HG03432 (cell line): Measurements from ENCODE around the gene CFAP61.
A peak's percentile ranks its signal among the peaks of the same experiment; 100 is the strongest.
"Not testable (repeated sequence)": the region's sequence is repeated elsewhere in the genome, so short reads cannot be mapped to it uniquely, and the experiment has no call there.

Source experiments
- ATAC-seq: cut with Tn5 transposase; IDR thresholded peaks from one replicate; pipeline ENCODE4 v1.9.1; 2021; ENCODE audit warnings: mild to moderate bottlenecking, moderate library complexity; ENCODE audit not compliant: unreplicated experiment

CFAP61 gene

GRCh38 chr20:20226554-20226953 lies 174.2 kb downstream of the CFAP61 start:
- ATAC-seq: no peak

- ATAC-seq: no peak
Measured at GRCh38 chr20:20227013-20227571, 174.8 kb downstream of the CFAP61 start.

GRCh38 chr20:20228351-20228750 lies 176.0 kb downstream of the CFAP61 start:
- no peak for ATAC-seq

DNA sequence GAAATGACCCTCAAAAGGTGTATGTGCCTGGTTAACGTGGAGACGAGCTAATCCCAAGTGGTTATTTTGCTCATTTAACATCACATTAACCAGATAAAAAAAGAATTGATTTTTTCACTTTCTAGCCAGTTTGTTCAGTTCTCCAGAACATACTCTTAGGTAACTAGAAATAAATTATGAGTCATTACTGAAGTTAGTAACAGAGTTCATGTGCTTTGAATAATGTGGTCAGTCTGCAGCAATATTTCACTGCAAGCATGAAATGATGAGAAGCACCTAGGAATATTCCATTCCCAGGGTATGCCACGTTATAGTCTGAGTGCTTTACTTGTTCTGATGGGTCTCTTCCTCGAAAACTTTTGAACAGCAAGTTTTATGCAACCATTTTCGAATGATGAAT lies 177.3 kb downstream of the CFAP61 start:
- ATAC-seq: peak; percentile 75

GRCh38 chr20:20230741-20231140 lies 178.4 kb downstream of the CFAP61 start:
- no peak for ATAC-seq

GRCh38 chr20:20231528-20232298 lies 179.4 kb downstream of the CFAP61 start:
- ATAC-seq: no peak

GRCh38 chr20:20233041-20233514 lies 180.7 kb downstream of the CFAP61 start:
- no peak for ATAC-seq

DNA sequence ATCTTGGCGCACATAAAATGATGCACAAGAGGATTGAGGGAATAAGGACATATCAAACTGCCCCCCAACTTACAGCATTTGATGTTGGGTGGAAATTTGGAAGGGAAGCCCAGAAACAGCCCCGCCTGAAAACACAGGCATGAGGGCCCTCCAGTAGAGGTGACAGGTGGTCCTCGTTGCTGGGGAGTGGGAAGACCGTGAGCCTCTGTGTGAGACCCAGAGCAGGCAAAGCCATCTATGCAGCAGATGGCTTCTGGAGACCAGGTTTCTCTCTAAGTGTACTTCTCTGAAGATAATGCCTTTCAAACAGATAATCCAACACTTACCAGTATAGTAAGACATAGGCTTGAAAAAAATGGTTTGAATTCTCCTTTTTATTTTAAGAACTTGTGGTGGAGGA lies 183.3 kb downstream of the CFAP61 start:
- no peak for ATAC-seq

- ATAC-seq: peak; percentile 80
Measured at GRCh38 chr20:20237093-20237959, 185.0 kb downstream of the CFAP61 start.

DNA sequence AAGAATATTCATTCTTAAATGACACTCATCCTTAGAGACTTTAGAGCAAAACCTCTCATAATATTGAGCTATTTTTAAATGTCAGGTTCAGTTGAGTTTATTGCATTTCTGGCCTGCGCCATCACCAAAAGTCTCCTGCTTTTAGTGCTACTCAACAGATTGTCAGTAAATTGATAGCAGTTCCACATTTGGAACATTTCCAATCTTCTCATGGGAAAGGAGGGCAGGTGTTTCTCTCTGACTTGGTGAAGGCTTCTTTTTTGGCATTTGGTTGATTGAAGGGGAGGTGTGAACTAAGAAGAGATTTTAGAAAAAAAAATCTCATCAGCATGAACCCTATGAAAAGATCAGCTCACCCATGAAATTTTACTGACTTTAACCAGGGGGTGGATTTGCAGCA lies 189.6 kb downstream of the CFAP61 start:
- no peak for ATAC-seq

- ATAC-seq: not testable (repeated sequence)
Measured at GRCh38 chr20:20244384-20244783, 192.1 kb downstream of the CFAP61 start.

- ATAC-seq: no peak
Measured at GRCh38 chr20:20246996-20247633, 194.8 kb downstream of the CFAP61 start.

GRCh38 chr20:20248620-20249200 lies 196.4 kb downstream of the CFAP61 start:
- ATAC-seq: peak; percentile 80

DNA sequence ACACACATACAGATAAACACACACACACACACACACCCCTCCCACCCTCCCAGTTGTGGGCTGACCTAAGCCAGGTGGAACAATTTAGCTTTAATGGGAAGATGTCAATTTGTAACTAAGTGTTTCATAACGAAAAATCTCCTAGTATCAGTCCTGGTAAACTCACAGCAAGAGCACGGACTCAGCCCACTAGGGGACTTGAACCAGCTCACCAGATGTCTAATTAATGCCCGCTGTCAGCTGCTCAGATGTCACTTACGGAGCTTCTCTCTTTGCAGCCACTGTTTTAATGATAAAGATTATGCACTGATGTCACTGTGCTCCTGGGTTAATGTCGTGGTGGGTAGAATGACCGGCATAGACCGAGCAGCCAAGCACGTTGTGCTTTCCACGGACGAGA lies 199.0 kb downstream of the CFAP61 start:
- ATAC-seq: no peak

DNA sequence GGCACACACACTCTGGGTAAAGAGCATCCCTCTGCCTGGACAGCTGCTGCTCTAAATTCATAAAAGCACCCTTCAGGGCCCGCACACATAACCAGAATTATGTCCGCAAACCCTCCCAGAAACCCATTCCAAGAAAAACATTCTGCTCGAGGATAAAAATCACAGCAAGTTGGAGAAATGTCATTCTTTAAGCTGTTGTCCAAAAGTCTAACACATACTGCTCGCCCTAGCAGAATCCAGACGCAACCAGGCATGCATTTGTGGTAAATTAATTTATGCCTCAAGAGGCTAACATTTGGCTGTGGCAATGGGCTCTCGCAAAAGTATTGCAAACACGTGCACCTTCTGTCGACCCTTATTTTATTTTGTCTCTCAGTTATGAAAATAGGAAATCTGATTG lies 199.5 kb downstream of the CFAP61 start:
- ATAC-seq: no peak

DNA sequence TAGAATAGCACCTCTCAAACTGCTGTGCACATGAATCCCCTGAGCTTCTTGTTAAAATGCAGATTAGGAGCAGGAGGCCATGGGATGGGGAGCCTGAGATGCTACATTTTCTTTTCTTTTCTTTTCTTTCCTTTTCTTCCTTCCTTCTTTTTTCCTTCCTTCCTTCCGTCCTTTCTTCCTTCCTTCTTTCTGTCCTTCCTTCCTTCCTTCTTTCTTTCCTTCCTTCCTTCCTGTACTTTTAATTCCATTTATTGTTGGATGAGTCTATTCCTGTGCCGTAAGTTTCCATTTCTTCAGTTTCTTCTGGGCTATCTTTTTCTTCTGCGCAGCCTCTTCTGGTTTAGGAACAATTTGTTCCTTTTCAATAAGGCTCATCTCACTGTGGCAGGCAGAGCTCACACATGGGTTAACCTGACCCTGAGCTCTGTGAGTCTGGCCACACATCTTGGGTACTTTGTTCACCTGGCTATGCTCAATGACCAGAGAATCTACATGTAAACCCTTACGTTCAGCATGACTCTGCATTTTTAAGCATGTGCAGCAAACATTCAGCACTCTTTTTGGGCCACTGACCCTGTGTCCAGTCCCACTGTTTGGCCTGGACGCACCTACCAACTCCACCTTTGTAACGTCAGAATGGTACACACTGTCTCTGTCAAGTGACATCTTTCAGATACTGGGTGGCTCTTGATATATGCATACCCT lies 200.9 kb downstream of the CFAP61 start:
- ATAC-seq: no peak

GRCh38 chr20:20253744-20254330 lies 201.5 kb downstream of the CFAP61 start:
- no peak for ATAC-seq

DNA sequence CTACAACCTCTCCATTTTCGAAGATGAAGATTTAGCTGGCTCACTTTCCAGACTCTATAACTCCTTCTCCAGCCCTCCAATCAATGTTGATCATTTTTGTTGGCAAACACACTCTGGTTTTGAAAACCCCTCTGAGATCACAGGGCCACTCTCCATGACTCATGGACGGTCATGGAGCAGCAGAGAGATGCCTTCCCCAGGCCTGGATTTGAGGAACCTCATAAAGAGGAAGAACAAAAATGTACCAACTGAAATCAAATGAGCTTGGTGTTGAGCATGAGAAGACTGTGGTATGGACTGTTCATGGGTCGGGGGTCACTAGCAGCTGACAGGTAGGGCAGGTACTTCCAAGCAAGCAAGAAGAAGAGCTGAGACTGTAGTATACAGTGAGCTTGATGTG lies 202.8 kb downstream of the CFAP61 start:
- no peak for ATAC-seq

DNA sequence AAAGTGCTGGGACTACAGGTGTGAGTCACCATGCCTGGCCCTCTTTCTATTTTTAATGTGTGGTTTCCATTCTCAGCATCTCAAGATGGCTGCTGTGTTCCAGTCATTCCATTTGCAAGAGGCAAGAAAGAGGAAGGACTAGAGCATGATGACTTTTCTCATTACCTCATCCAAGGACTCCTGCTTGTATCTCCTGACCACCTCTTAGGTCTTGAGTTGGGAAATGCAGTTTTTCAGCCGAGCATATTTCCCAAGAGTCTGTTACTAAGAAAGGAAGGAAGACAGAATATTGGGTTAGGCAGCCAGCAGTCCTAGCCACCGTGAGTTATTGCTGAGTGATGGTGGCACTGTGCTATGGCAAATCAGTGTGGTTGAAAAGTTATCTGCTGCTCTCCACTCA lies 207.2 kb downstream of the CFAP61 start:
- ATAC-seq: no peak

DNA sequence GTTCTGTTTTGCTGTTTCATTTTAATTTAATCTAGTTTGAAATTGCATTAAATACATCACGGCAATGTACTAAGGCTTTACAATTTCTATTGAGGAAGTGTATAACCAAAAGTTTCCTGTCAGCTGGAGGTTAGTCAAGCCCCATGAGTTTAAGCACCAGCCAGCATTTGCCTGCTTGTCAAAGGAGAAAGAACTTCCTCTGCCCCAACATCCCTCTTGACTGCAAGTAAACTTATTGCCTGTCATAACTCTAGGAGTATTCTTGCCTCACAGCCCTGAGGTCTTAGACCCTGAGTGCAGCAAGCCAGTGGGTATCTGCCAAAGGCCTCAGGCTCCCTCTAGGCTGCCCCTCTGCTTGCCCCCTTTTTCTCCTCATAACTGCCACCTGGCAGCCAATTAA lies 208.8 kb downstream of the CFAP61 start:
- no peak for ATAC-seq
